CD4-positive, alpha-beta T cell treated with Interleukin-4 for 1 hour (primary cell): Measurements from ENCODE around the gene HTRA3.
"Not testable (repeated sequence)": the region's sequence is repeated elsewhere in the genome, so short reads cannot be mapped to it uniquely, and the experiment has no call there.

Experiments
- DNase-seq, 2 donors: peaks; one replicate each; pipeline ENCODE4 v3.0.0-alpha.2; 2020 to 2022

HTRA3 gene

DNA sequence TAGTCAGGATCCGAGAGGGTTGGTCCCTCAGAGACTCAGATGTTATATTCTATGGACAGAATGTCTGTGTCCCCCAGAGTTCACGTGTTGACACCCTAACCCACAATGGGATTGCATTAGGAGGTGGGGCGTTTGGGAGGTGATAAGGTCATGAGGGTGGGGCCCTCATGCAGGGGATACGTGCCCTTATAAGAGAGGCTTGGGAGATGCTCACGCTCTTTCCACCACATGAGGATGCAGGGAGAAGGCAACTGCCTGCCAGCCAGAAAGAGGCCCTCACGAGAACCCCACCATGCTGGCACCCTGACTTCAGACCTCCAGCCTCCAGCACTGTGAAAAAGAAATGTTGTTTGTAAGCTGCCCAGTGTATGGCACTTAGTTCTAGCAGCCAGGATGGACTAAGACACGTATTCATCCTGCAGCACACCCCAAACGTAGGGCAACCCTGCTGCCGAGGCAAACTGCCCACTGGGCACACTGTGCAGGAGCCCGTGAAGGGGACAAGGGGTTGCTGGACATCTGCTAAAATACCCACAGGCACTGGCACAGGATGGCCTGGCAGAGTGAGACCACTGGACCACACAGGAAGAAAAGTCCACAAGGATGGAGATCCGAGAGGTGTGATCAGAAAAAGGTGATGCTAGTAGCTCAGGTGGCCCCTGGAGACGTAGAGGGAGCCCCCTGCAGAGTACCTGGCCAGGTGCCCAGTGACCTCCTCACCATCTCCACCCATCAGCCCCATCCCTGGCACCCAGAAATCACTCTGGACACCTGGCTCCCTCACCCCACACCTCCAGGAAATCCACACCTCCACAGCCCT, 62.7 kb downstream of the HTRA3 start:
- DNase-seq = no peak

DNA sequence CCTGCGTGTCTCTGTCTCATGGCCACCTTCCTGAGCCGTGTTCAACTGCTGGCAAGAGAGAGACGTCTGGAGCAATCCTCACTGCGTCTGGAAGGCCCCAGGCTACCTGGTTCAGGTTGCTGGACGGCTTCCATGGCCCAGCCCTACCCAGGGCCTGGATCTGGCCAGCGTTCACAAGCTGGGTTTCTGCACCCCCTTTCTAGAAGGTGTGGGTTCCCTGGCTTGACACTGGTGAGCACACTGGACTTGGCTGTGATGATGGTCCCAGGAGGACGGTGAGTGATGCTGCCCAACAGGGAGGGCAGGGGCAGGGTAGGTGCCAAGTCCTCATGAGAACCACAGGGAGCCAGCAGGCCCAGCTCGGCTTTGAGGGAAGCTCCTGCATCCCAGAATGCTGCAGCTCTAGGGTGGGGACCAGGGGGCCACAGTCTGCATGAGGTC, 63.4 kb downstream of the HTRA3 start:
- no peak for DNase-seq

DNA sequence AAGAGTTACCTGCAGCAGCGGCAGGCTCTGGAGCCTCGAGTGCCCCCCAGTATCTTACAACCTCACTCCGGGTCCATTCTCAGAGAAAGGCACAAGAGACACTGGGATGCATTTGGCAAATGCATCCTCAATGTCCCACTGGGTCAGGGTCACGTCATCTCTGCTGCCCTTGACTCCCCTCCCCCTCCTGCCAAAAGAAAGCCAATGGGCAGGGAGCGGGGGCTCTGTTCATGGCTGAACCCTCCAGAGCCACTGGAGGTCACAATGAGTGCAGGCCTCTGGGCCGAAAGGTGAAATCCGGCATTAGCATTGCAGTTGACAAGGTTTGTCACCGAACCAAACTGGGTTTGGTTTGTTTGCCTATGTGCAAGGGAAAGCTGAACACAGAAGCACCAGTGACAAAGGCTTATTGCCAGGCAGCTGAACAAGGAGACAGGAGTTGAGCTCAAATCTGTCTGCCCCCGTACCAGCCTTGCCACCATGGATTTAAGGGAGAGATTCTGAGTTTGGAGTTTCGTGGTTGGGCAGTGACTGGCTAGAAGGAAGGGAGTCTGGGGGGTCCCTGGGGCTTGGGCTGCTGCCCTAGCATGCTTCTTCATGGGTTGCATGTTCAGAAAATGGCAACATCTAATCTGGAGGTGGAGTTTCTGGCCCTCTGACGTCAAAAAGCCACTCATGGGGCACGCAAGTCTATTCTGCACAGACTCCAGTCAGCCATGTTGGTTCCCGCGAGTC, 64.3 kb downstream of the HTRA3 start:
- no peak for DNase-seq

DNA sequence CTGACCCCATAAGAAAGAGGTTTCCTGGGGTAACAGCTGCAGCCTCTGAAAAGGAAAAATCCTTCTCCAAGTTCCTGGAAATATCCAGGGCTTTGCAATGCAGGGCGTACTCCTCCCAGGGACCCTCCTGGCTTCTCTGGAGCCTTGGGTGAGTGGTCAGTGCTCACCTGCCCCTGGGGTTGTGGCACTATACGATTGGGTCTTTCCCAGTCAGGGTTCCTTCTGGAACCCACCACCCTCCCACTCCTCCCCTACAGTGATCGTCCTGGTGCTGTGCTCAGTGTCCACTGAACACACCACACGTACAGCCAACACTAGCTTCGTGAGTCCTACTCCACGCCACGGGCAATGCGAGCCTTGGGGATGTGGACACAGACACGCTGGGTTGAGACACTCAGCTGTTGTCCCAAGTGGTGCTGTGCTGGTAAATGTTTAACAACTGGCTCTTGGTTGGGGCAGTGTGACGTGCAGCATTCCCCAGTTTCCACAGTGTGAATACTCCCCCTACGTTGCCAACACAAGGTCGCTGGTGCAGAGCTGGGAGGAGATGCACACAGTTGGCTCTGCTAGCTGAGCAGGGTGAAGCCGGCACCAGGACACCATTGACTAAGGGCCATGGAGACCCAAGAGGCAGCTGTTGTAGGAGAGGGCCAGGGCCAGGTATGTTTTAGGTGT, 65.4 kb downstream of the HTRA3 start:
- DNase-seq = no peak

DNA sequence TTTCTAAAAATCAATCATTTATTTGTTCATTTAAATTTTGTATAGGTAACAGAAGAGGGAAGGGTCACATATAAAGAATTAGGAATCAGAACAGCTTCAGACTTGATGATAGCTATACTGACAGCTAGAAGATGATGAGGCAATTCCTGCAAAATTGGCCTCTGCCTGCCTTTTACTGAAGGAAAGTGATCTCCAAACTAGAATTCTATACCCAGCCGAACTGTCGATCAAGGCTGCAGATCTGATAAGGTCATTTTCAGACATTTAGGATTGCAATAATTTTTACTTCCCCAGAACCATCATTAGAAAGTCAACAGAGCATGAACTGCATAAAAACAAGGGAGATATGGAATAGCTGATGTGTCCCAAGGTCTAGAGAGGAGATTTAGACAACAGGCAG, 66.3 kb downstream of the HTRA3 start:
- no peak for DNase-seq

DNA sequence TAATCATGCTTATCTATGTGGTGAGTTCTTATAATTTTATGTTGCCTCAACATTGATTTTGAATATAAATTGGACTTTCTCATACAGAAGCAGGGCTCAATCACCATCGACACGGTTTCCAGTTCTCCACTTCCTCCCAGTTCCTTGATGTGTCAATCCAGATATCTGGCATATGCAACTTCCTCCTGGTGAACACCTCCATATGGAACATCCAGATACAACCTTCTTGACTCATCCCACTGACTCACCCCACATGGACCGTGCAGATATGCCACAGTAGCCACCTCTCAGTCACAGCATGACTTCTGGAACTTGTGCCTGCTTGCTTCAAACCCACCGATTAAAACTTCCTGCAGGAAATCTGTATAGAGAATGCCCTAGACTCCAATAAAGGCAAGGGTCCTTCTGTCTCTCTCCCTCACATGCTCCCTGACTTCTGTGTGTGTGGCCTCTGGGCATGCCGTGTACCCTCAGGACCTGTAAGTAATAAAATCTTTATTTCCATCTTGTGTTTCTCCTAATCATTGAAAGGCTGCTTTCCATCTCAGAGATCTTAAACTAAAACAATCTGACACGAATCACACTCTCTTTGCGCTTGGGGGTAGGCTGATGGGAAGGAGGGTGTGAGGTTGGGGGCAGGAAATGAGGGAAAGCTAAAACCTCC, 67.0 kb downstream of the HTRA3 start:
- no peak for DNase-seq

DNA sequence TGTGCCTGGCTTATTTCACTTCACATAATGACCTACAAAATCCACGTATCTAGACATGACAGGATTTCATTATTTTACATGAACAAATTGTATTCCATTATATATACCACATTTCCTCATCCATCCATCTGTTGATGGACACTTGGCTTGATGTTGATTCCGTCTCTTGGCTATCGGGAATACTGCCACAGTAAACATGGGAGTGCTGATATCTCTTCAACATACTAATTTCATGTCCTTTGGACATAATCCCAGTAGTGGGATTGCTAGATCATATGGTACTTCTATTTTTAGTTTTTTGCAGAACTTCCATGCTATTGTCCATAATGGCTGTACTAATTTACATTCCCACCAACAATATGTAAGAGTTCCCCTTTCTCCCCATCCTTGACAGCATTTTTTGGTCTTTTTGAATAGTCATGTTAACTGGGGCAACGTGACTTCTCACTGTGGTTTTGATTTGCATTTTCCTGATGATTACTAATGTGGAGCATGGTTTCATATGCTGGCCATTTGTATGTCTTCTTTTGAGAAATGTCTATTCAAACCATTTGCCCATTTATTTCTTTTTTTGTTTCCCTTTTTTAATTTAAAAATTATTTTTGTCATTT, 68.9 kb downstream of the HTRA3 start:
- no peak for DNase-seq

DNA sequence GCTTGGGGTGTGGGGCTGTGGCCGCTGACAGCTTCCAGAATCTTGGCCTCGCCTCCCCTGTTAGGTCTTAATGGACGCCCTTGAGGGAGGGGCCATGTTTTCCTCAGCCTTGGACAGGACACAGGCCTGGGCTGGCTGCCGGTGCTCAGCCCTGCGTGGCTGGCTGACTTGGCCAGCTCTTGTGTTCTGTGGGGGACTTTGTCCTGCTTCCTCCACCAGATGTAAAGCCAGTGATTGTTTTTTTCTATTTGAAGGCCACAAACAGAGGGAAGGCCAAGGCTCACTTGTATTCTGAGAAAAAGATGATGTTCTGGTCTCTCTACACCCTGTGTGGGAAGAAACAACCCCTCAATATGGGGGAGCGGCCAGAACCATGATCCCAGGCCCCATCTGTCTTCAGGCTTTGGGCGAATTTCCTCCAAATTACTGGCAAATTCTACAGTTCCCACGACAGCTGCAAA, 71.3 kb downstream of the HTRA3 start:
- no peak for DNase-seq

DNA sequence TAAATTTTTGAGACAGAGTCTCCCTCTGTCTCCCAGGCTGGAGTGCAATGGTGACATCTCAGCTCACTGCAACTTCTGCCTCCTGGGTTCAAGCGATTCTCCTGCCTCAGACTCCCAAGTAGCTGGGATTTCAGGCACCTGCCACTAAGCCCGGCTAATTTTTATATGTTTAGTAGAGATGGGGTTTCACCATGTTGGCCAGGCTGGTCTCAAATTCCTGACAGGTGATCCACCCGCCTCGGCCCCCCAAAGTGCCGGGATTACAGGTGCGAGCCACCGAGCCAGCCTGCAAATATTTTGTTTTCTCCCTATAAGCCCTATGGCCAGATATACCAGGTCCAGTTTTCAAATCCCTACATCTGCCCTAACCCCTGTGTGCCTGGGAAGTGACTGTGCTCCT, 71.7 kb downstream of the HTRA3 start:
- DNase-seq = not testable (repeated sequence)

DNA sequence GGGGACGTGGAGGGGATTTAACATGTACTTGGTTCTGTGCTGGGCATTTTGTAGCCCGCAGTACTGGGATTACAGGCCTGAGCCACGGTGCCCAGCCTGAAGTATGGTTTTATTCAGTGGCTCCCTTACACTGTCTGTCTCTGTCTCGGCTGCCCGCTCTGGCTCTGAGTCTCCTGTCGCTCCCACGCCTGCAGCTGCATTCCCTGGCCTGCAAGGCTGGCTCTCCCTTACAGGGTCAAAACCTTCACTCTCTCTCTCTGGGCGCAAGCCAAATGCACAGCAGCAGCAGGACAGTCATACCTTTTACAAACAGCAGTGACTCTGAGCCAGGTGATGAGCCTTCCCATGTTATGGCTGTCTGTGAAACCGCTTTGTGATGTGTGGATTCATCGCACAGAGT, 72.1 kb downstream of the HTRA3 start:
- DNase-seq = no peak

DNA sequence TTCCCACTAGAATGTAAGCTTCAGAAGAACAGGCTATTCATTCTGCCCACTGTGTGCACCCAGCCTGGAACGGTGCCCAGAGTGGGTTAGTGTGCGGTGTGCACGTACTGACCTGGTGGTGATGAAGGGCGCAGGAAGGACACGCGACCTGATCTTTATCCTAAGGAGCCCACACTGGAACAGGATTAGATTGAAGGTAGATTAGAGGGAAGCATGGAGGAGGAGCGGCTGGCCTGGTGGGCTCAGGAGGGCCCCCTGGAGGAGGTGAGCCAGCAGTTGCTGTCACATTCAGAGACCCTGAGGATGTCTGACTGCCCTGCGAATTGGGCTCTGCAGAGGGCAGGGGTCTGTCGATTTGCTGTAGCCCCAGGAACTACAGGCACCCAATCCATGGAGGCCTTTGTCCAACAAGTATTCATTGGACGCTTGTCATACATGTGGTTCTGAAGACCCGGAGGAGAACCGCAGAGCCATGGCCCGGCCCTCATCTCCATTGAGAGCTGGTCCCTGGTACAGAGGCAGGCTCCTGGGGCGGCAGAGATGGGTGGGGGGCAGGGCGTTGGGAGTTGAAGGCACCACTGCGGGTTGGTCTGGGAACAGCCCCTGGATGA, 73.2 kb downstream of the HTRA3 start:
- DNase-seq = no peak

DNA sequence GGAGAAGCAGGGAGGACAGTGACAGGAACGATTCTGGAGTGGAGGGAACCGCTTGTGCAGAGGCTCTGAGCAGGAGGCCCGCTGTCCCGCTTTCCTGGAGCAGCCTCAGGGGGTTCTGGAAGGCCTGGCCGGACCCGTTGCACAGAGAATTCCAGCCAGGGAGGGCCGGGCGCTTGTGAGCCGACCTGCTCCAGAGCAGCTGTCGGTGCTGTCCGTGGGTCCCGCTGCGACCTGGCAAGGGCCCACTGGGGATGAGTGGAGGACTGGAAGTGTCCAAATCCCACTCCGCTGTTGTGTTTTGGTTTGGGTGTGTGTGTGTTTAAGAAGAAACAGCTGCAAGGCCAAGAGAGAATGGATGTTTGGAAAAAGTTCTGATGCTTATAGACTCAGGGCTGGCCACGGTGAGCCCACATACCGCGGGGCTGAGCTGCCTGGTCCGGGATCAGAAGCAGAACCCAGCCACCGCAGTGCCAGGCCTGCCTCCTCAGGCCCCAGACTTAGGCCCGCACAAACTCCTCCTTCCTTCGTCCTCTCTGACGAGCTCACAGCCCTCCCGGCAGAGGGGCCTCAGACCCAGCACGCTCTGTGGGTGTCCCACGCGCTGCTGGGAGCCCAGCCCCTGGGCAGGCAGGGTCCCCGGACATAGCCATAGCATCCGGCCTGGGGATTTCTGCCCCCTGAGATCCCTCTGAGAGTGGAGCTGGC, 73.9 kb downstream of the HTRA3 start:
- DNase-seq = no peak

DNA sequence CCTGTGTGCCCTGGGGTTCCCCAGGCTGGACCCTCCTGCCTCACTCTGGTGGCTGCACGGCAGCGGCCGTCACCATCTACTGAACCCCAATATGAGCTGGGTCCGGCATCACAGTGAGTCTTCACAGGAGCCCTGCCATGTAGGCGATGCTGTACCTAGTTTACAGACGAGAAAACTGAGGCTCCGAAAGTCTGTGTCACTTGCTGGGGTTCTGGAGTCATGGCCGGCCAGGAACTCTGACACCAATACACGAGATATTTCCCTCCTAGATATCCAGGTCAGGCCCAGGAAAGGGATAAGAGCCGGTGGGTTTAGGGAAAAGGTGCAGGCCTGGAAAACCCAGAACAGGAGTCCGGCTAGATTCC, 74.4 kb downstream of the HTRA3 start:
- no peak for DNase-seq

DNA sequence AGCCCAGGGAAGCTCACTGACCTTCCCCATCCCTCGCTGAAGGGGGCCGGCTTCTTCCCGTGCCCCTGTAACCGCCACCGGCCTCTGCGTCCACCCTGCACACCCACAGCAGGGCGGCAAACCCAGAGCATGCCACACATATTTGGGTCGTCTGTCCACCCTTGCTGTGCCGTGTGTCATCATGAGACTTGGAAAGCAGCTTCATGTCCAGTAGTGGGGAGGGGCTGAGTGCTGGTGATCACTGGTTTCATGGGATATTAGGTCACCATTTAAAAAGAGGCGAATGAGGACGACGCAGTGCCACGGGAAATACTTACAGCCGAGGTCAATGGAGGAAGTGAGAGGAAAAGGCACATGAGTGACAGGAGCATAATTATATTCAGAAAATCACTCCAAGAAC, 74.8 kb downstream of the HTRA3 start:
- no peak for DNase-seq

DNA sequence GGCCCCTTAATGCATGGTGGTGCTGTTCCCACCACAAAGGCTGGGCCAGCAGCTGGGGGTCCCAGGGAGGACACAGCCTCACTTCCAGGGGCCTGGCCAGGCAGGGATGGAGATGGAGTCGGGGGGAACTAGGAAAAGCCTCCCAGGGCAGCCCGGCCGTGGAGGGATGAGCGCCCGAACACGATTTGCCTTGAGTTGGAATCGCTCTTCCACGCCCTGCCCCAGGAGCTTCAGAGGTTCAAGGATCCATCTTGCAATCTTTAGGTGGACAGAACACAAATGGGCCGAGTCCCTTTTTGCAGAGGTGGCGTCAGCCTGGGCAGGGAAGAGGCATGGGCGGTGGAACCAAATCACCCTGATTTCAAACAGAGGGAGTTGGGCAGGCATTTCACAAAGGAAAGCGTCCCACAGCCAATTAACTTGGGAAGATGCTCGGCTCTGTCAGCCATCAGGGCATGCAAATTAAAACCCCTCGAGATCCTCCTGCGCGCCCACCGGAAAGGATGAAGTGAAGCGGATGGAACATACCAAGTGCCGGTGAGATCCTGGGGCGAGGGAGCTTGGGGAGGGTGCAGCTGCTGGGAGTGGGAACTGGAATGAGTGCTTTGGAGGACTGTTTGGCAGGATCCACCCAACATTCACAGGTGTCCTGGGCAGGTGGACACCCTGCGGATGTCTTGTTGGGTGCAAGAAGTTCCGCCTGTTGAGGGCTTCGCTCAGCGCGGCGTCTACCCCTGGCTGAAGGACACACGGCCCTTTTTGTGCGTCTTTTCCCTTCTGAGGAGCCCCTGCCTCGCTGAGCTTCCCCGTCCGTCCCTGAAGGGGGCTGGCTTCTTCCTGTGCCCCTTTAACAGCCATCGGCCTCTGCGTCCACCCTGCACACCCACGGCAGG, 75.7 kb downstream of the HTRA3 start:
- no peak for DNase-seq

DNA sequence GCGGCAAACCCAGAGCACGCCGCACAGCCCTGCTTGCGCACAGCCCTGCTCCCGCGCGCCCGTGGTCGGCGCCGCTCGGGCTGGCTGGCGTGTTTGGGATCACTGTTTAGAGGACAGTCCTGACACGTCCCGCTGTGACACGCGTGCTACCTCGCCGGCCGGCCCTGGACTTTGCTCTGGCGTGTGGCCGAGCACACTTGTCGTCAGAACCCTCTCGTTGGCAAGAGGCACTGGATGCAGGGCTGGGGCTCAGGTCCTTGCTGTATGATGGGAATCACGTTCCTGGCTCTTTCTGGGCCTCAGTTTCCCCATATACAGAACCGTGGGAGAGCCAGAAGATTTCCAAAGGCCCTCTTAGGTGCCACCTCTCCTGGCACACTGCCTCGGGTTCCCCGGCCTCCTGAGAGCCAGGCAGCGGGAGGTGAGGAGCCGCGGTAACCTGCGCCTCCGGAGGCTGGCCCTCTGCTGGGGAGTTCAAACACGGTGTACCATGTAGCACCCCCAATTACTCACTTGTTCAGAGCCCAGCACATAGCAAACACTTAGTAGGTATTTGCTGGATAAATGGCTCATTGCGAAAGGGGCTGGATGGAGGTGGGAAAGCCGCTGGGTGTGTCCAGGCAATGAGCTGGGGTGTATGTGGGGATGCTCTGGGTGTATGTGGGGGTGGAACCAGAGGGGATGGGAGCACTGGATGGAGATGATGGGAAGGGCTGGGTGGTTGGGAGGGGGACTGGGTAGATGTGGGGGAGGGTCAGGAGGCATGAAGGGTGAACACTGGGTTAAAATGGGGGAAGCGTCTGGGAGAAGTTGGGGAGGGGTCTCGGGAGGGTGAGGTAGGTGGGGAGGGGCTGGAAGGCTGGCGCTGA, 76.6 kb downstream of the HTRA3 start:
- no peak for DNase-seq

DNA sequence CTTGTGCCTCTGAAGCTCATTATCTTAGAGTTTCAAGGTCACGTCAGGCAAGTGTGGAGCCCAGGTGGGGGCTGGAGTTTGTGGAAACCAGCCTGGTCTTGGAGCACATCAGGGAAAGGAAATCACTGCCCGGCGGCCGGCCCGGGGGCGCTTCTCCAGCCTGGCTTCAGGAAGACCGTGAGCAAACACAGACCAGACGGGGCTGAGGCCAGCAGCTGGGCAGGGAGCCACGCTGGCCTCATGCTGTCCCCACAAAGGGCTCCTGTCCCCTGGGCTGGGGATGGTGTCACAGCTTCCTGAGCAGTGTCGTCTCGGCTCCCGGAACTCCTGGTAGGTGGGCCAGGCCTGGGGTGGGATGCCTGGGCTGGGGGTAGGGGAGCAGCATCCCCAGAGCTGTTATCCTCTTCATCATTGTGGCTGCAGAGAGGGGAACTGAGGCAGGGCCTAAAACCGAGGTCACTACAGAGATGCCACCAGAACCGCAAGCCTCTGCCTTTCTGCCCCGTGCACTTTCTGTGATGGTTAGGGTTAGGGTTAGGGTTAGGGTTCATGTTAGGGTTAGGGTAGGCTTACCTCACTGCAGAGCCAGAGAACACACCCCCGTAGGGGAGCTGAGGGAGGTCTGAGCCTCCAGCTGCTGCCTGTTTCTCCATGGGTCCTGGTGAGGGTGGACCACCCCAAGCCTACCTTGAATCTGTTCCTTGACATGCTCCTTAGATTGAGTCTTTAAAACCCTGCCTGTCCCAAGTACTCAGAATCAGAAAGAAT, 77.5 kb downstream of the HTRA3 start:
- DNase-seq = no peak

DNA sequence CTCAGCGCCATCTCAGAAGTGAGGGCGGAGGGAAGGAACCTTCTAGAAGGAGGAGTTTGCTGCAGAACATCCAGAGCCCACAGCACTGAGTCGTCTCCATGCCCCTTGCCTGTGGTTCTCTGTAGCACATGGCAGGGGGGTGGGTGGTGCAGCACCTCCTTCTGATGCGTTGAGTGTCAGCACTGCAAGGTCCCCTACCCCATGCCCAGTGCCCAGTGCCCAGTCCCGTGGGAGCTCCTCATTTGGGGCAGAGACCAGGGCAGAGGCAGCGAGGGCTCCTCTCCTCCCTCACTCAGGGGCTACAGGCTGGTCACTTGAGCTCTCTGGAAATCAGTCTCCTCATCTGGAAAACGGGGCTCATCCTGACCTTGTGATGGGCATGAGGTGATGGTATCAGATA, 78.1 kb downstream of the HTRA3 start:
- no peak for DNase-seq

DNA sequence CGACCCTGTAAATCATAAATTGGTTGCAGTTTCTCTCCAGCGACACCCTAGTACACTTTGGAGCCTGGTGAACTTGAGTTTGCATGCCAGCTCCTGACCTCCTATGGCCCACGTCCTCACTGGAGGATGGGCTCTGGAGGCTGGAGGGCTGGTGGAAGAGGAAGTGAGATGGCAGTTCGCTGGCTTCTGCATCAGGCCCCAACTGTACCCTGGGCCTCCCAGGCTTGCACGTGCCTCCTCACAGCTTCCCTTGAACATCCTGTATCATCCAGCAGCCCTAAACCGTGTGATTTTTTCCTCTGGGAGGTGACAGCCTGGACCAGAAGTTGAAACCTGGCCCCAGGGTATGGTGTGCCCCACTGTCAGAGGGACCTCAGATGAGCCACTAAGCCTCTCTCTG, 78.5 kb downstream of the HTRA3 start:
- DNase-seq = no peak
